Measurements from ENCODE around the gene RIT2.

DNA sequence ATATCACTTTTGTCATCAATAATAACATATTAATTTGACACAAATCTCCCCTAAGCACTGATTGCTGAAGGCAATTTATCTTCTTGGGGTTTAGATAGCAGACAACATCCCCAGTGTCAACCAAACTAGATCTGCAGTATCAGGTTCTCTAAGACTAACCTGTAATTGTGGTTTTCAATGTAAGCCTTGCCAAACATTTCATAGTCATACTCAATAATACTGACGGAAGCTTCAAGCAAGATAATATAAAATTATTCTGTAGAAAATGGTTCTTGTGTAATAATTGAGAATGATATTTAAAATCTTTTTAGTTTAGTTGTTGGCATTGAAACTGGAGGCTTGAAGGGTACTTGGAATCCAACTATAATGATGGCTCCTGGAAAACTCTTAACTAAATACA lies 186.3 kb downstream of the RIT2 start:
- TF ChIP-seq, protein P1, sequence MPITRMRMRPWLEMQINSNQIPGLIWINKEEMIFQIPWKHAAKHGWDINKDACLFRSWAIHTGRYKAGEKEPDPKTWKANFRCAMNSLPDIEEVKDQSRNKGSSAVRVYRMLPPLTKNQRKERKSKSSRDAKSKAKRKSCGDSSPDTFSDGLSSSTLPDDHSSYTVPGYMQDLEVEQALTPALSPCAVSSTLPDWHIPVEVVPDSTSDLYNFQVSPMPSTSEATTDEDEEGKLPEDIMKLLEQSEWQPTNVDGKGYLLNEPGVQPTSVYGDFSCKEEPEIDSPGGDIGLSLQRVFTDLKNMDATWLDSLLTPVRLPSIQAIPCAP (CRISPR knock-in tag; IDR thresholded peaks at IDR 0.05): no peak
- TF ChIP-seq GABPB1 (CRISPR knock-in tag; IDR thresholded peaks at IDR 0.05) (no peak), NFYB (CRISPR knock-in tag; conservative IDR thresholded peaks at IDR 0.05; ENCODE audit: low read depth) (no peak), TP53 (CRISPR knock-in tag; IDR thresholded peaks at IDR 0.05) (no peak), TEAD4 (CRISPR knock-in tag; IDR thresholded peaks at IDR 0.05) (no peak), RELA (CRISPR knock-in tag; IDR thresholded peaks at IDR 0.05; ENCODE audit: borderline replicate concordance) (no peak), ELF4 (CRISPR knock-in tag; IDR thresholded peaks at IDR 0.05; ENCODE audit: low read depth) (no peak)
- TF ChIP-seq, protein P2, sequence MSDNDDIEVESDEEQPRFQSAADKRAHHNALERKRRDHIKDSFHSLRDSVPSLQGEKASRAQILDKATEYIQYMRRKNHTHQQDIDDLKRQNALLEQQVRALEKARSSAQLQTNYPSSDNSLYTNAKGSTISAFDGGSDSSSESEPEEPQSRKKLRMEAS (CRISPR knock-in tag; IDR thresholded peaks at IDR 0.05): no peak
- TF ChIP-seq, protein P3, sequence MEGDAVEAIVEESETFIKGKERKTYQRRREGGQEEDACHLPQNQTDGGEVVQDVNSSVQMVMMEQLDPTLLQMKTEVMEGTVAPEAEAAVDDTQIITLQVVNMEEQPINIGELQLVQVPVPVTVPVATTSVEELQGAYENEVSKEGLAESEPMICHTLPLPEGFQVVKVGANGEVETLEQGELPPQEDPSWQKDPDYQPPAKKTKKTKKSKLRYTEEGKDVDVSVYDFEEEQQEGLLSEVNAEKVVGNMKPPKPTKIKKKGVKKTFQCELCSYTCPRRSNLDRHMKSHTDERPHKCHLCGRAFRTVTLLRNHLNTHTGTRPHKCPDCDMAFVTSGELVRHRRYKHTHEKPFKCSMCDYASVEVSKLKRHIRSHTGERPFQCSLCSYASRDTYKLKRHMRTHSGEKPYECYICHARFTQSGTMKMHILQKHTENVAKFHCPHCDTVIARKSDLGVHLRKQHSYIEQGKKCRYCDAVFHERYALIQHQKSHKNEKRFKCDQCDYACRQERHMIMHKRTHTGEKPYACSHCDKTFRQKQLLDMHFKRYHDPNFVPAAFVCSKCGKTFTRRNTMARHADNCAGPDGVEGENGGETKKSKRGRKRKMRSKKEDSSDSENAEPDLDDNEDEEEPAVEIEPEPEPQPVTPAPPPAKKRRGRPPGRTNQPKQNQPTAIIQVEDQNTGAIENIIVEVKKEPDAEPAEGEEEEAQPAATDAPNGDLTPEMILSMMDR (IDR thresholded peaks at IDR 0.05): no peak
- TF ChIP-seq, protein P4, sequence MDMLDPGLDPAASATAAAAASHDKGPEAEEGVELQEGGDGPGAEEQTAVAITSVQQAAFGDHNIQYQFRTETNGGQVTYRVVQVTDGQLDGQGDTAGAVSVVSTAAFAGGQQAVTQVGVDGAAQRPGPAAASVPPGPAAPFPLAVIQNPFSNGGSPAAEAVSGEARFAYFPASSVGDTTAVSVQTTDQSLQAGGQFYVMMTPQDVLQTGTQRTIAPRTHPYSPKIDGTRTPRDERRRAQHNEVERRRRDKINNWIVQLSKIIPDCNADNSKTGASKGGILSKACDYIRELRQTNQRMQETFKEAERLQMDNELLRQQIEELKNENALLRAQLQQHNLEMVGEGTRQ (CRISPR knock-in tag; IDR thresholded peaks at IDR 0.05): no peak

Data from WTC11 (cell line).